ENCODE results near the gene CEBPE. TPM values are rescaled to one million over a fixed set of nuclear protein-coding genes. Genes with fewer than 3 reads are reported as not detected.
"Not testable (repeated sequence)": the region's sequence is repeated elsewhere in the genome, so short reads cannot be mapped to it uniquely, and the experiment has no call there.

Gene CEBPE
- polyA plus RNA-seq, 3 donors = 0.10 to 0.30 (median 0.15) TPM

DNA sequence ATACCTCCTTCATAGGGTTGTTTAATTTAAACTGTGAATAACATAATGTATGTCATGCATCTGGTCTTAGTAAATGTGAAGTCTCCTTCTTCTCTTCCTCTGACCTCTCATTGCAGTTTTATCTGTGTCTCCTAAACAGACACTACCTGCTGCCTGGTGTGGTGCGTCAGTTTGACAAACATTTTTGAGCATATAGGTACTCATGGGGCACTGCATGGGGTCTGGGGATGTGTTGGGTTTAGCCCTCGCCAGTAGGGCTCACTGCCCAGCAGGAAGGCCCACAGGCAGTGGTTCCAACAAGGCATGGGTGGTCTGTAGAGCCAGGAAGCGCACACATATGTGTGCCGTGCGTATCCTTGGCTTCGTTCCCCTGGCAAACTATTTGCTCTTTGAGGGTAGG, 3.0 kb upstream of the CEBPE start:
- no peak for DNase-seq

DNA sequence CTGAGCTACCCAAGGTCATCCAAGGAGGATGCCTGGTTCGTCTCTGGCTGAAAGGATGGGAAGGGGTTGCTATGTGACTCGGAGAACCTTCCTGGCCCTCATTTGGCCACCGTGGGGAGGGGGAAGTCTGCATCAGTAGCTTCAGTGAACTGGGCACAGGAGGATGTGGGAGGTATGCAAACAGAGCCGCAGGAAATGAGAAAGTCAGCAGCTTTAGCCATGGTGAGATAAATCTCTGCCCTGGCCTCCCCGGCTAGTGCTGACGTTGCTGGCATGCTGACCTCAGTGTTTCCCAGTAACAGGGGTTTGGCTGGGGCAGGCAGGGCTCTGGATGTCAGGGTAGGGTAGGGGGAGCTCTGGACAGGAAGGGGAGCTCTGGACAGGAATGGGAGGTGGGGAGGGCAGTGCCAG, 2.3 kb upstream of the CEBPE start:
- peak; percentile 83 for DNase-seq

GRCh38 chr14:23120541-23121251, 1.6 kb upstream of the CEBPE start:
- DNase-seq = peak; percentile 88

DNA sequence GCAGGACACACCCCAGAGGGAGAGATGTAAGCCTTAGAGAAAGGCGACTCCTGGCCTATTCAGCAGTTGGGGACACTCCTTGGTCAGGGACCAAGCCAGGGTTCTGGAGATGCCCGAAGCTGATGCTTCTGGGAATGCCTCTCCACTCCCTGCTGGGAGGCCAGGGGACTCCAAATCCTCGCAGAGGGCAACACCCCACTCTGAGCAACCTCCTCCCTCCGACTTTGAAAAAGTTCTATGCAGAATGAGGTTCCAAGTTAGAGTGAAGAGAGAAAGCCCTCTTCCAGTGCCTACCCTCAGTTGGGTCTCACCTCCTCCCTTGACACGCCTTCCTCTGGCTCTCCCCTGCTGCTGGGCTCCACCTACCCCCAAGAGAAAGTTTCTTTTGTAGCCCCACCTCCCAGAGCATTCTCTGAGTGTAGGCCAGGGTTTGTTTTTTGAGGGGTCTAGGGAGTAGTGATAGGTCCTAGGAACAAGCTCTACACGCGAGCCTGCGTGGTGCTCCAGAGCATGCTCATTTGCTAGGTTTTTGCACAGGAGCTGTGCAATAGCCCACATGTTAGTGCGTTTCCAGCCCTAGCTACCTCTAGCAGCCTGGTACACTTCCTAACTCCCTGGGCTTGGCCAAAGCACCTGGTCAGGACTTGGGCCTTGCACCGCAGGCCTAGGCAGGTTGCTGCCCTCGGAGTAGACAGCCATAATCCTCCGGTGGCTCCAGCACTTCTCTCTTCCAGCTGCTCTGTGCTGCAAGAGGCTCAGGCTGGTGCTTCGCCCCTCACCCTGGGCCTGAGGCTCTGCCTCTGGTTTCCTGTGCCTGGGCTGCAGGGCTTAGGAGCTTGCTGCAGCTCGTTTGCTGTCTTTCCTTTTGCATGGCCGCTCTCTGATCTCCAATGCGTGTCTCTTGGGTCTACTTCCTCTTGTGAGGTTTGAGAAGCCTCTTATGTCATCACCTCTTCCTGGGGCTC, 590 bp upstream of the CEBPE start:
- DNase-seq = no peak

GRCh38 chr14:23117371-23118020, 1.6 kb downstream of the CEBPE start:
- DNase-seq = no peak

GRCh38 chr14:23115918-23116317, 3.1 kb downstream of the CEBPE start:
- no peak for DNase-seq

DNA sequence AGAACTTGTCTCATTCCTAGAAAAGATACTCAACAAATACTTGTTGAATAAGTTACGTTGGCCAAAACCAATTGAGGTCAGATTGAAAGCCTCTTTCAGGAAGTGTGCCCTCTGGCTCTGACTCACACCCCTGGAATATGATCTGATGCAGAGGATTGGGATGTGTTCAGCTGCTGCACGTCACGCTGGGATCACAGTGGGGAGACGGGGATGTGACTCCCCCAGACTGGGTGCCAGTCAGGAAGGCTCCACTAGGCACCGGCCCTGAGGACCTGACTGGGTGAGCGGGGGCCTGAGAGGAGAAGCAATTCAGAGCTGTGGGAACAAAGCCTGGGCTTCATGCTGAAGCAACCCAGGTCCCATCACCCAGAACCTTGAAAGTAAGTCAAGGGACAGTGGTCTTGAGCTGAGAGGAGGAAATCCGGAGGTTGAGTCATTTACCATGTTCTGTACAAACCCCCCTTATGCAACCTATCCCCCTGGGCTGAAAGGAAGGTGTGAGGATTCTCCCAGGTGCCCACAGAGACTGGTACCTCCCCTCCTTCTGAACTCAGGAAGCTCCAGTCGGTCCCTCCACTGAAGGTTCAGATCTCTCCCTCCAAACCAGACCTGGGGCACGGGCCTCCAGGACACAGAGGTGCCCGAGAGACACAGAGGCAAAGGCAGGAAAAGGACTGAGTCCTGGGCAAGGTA, 3.9 kb downstream of the CEBPE start:
- DNase-seq = no peak

- no peak for DNase-seq
Observed at GRCh38 chr14:23114669-23115038, 4.4 kb downstream of the CEBPE start.

DNA sequence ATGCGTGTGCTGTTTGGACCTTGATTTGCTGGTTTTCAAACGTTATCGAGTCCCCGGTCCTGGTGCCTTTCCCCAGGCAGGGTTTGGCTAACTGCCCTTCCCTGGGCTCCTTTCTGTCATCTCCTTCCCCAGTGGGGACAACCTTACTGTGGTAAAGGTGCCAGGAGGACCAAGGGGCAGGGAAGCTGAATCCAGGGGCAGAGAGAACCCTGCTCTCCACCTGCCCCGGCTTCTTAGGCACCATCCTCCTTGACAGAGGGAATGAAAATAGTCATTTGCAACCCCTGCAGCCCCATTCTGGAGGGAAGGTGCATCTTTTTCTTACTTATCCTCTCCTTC, 5.0 kb downstream of the CEBPE start:
- DNase-seq = no peak

DNA sequence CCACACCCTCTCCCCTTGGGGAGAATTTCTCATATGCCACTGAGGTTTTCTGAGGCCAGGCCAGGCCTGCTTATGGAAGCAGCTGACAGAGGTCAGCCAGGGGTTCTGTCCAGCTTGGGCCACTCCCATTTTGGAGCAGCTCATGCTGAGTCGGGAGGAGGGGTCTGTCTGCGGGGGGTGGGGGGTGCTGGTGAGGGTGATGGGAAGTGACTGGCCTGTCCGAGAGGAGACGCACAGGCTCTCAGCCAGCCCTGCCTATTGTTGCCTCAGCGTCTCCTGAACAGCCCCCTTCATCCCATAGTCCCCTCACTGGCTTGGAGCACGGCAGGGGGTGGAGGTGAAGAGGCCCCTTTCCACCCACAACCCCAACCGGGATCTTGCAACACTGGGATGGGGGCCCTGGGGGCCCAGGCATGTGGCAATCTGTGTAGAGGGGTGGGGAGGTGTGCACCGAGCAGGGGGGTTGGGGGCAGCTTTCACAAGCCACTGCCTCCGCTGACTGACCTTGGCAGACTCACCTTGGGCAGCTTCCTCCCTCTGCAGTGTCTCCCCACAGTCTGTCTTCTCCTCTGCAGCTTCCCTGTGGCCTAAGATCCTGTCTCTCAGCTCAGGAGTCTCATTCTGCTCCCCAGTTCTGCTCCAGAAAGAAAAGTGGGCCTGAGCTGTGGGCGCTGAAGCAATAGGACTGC, 5.5 kb downstream of the CEBPE start:
- peak; percentile 44 for DNase-seq

DNA sequence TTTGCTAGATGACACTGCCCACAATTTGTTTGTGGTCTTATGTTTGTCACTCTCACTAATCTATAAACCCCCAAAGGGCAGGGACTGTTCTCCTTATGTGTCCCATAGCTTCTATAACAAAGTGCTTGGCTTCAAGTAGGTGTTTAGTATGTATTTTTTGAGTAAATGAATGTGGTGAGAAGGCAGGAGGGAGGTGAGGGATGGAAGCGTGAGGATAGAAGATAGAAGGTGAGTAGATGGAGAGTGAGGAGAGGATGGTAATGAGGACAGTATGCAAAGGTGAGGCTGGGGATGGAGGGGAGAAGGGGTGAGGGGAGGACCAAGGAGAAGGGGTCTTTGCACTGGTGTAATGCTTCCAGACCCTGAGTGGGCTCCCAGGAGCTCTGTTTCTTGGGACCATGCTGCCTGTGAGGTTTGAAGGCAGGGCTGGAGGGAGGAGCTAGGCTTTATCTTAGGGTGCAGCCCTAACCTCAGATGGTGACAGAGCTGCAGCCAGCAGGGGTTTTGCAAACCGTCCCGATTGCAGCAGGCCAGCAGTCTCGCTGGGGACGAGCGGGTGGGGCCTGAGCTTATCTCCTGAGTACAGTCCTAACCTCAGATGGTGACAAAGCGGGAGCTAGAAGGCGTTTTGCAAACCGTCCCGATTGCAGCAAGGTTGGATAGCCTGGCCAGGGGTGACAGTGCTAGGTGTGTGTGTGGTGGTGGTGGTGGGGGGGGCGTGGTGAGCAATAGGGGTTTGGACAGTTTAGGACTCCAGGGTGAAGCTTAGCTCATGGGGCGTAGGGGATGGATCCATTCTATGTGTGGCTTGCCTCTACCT, 6.5 kb downstream of the CEBPE start:
- no peak for DNase-seq

GRCh38 chr14:23110579-23111365, 8.3 kb downstream of the CEBPE start:
- no peak for DNase-seq

DNA sequence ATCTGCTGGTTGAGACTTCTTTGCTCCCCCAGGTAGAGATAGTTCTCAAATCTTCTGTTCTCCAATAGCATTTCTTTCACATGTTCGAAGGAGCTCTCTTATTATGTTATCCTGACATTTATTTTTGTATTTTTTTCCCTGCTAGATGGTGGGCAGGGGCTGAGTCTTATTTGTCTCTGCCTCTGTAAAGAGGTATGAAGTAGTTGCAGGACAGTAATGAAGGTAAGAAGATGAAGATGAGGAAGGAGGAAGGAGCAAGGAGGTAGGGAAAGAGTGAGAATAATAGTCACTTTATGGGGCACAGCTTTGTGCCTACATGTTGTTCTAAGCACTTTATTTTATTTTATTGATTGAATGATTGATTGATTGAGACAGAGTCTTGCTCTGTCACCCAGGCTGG, 9.3 kb downstream of the CEBPE start:
- DNase-seq = no peak

DNA sequence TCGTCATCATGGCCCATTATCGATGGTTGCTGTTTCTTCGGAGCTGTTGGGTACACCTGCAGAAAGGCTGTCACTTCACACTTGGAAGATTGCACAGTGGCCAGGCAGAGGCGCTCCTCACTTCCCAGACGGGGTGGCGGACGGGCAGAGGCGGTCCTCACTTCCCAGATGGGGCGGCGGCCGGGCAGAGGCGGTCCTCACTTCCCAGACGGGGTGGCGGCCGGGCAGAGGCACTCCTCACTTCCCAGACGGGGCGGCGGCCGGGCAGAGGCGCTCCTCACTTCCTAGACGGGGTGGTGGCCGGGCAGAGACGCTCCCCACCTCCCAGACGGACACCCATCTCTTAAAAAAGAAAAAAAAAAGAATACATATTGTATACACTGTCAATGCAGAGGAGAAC, 10.9 kb downstream of the CEBPE start:
- not testable (repeated sequence) for DNase-seq

GRCh38 chr14:23107620-23108019, 11.4 kb downstream of the CEBPE start:
- not testable (repeated sequence) for DNase-seq

GRCh38 chr14:23106747-23107045, 12.4 kb downstream of the CEBPE start:
- DNase-seq = no peak

- no peak for DNase-seq
Observed at GRCh38 chr14:23105348-23105824, 13.7 kb downstream of the CEBPE start.

GRCh38 chr14:23104591-23105347, 14.3 kb downstream of the CEBPE start, which contains the start of gene CIROP:
Gene CIROP (minus strand): TSS chr14:23104989. CDS start chr14:23104920, 69 bp downstream.
- no peak for DNase-seq

- DNase-seq = no peak
Observed at GRCh38 chr14:23104070-23104590, 14.9 kb downstream of the CEBPE start.

Data from renal pelvis (tissue), 4 donors.